Vagina (tissue), 2 donors: ENCODE results near the gene ARSD. TPM values are rescaled to one million over a fixed set of nuclear protein-coding genes. Genes with fewer than 3 reads are reported as not detected.

Experiments
- DNase-seq, 2 donors: peaks; one replicate each; pipeline ENCODE4 v3.0.0-alpha.2; 2017; ENCODE audit errors: extremely low spot score in 2 of 2
- H3K27ac ChIP-seq: fragments of 200-600 bp; sonication (generic); one replicate; pipeline ENCODE4 v1.5.1; 2019
- H3K27me3 ChIP-seq: fragments of 200-600 bp; sonication (generic); one replicate; pipeline ENCODE4 v1.5.1; 2019
- H3K36me3 ChIP-seq, 2 donors: fragments of 200-600 bp; sonication (generic); one replicate each; pipeline ENCODE4 v1.5.1; 2017 to 2019
- H3K4me1 ChIP-seq: fragments of 200-600 bp; sonication (generic); one replicate; pipeline ENCODE4 v1.5.1; 2019
- H3K4me3 ChIP-seq, 2 donors: fragments of 200-600 bp; sonication (generic); 1 replicate in 1 of 2; 2 replicates in 1 of 2; pipeline ENCODE4 v1.5.1; 2016 to 2019
- H3K9me3 ChIP-seq: fragments of 200-600 bp; sonication (generic); one replicate; pipeline ENCODE4 v1.5.1; 2019
- CTCF ChIP-seq, 3 experiments: fragments of 450-650 bp in 2 of 3; fragments of 200-600 bp in 1 of 3; sonication (generic) in 1 of 3; IDR thresholded peaks; one replicate each; pipeline ENCODE4 v1.5.1; 2017 to 2019; ENCODE audit warnings: antibody characterized with exemption in 3 of 3, mild to moderate bottlenecking in 2 of 3, moderate library complexity in 2 of 3
- POLR2A ChIP-seq, 2 donors: fragments of 450-650 bp; IDR thresholded peaks; one replicate each; pipeline ENCODE4 v1.6.1; 2017; ENCODE audit warnings: antibody characterized with exemption in 2 of 2, mild to moderate bottlenecking in 2 of 2, moderate library complexity in 2 of 2
- POLR2AphosphoS5 ChIP-seq, 2 donors: sonication (generic); formaldehyde crosslinking; IDR thresholded peaks; one replicate each; pipeline ENCODE4 v1.9.0; 2017; ENCODE audit warnings: antibody characterized with exemption in 2 of 2, mild to moderate bottlenecking in 2 of 2, low read depth in 1 of 2; ENCODE audit not compliant: insufficient read depth in 1 of 2
- intact Hi-C: fragments of 100-400 bp; cut with DNase I; formaldehyde crosslinking; loops from one replicate; pipeline ENCODE4 v1.15.1; 2023
- total RNA-seq: library from RNA; depleted of rRNA; stranded (reverse); fragments of >200 nt; gene quantifications from one replicate; pipeline ENCODE4 v1.2.3, GENCODE V29; 2016

Gene ARSD
- total RNA-seq, 1 donor from 2014 or later = 14.0 TPM

- intact Hi-C loops = no loop called here
Observed at GRCh38 chrX:2921193-2921592, 7.9 kb downstream of the ARSD start.

GRCh38 chrX:2917767-2918166, 11.4 kb downstream of the ARSD start:
- no peak for DNase-seq
- Histone ChIP-seq H3K36me3 (peaks cover 0 to 39% of the 10 kb centered on the region in 2 donors), H3K27me3 (no peaks in the 10 kb centered on the region), H3K27ac (no peak overlapping the region), H3K9me3 (no peaks in the 10 kb centered on the region), H3K4me3 (no peak overlapping the region), H3K4me1 (no peaks in the 10 kb centered on the region)
- intact Hi-C loops = no loop called here
- TF ChIP-seq POLR2A (IDR thresholded peaks at IDR 0.05) (no peak), CTCF (IDR thresholded peaks at IDR 0.05) (no peak), POLR2AphosphoS5 (IDR thresholded peaks at IDR 0.05; ENCODE audit: insufficient read depth in 1 of 2, low read depth in 1 of 2) (no peak)

More at GRCh38 chrX:2921193-2921592, 7.9 kb downstream of the ARSD start:
- no peak overlapping the region for H3K4me3 ChIP-seq
- H3K4me1 ChIP-seq = no peaks in the 10 kb centered on the region
- no peak for DNase-seq
- peaks cover 0 to 37% of the 10 kb centered on the region in 2 donors for H3K36me3 ChIP-seq
- H3K27ac ChIP-seq = no peak overlapping the region
- H3K27me3 ChIP-seq = no peaks in the 10 kb centered on the region
- no peaks in the 10 kb centered on the region for H3K9me3 ChIP-seq
- TF ChIP-seq POLR2A (IDR thresholded peaks at IDR 0.05) (no peak), CTCF (IDR thresholded peaks at IDR 0.05) (no peak), POLR2AphosphoS5 (IDR thresholded peaks at IDR 0.05; ENCODE audit: insufficient read depth in 1 of 2, low read depth in 1 of 2) (no peak)

GRCh38 chrX:2913118-2913517, 16.0 kb downstream of the ARSD start:
- H3K27ac ChIP-seq = no peak overlapping the region
- H3K27me3 ChIP-seq = no peaks in the 10 kb centered on the region
- H3K4me1 ChIP-seq = no peaks in the 10 kb centered on the region
- H3K4me3 ChIP-seq = no peak overlapping the region
- no peak for DNase-seq
- TF ChIP-seq POLR2A (IDR thresholded peaks at IDR 0.05) (no peak), POLR2AphosphoS5 (IDR thresholded peaks at IDR 0.05; ENCODE audit: insufficient read depth in 1 of 2, low read depth in 1 of 2) (no peak), CTCF (IDR thresholded peaks at IDR 0.05) (no peak)
- peaks cover 0 to 22% of the 10 kb centered on the region in 2 donors for H3K36me3 ChIP-seq
- intact Hi-C loops = no loop called here
- H3K9me3 ChIP-seq = no peaks in the 10 kb centered on the region

GRCh38 chrX:2910109-2910508, 19.0 kb downstream of the ARSD start:
- Histone ChIP-seq H3K36me3 (peaks cover 0 to 8% of the 10 kb centered on the region in 2 donors), H3K9me3 (no peaks in the 10 kb centered on the region), H3K4me1 (no peaks in the 10 kb centered on the region), H3K27me3 (no peaks in the 10 kb centered on the region), H3K27ac (no peak overlapping the region), H3K4me3 (no peak overlapping the region)
- intact Hi-C loops = no loop called here
- DNase-seq = no peak
- TF ChIP-seq POLR2AphosphoS5 (IDR thresholded peaks at IDR 0.05; ENCODE audit: insufficient read depth in 1 of 2, low read depth in 1 of 2) = no peak
- no peak for TF ChIP-seq POLR2A (IDR thresholded peaks at IDR 0.05)
- no peak for TF ChIP-seq CTCF (IDR thresholded peaks at IDR 0.05)

GRCh38 chrX:2908125-2908685, 20.9 kb downstream of the ARSD start:
- H3K27me3 ChIP-seq = no peaks in the 10 kb centered on the region
- H3K4me3 ChIP-seq = no peak overlapping the region
- H3K36me3 ChIP-seq = peaks cover 0 to 8% of the 10 kb centered on the region in 2 donors
- intact Hi-C loops = no loop called here
- no peak for TF ChIP-seq CTCF (IDR thresholded peaks at IDR 0.05)
- TF ChIP-seq POLR2AphosphoS5 (IDR thresholded peaks at IDR 0.05; ENCODE audit: insufficient read depth in 1 of 2, low read depth in 1 of 2) = no peak
- TF ChIP-seq POLR2A (IDR thresholded peaks at IDR 0.05) = no peak
- peaks cover 4% of the 10 kb centered on the region for H3K9me3 ChIP-seq
- H3K27ac ChIP-seq = no peak overlapping the region
- no peak for DNase-seq
- H3K4me1 ChIP-seq = no peaks in the 10 kb centered on the region
